Measurements from ENCODE around the gene ZDHHC14.

- TF ChIP-seq CTCF (IDR thresholded peaks at IDR 0.05): no peak
- TF ChIP-seq POLR2A (IDR thresholded peaks at IDR 0.05): no peak
- no peak for TF ChIP-seq POLR2AphosphoS5 (IDR thresholded peaks at IDR 0.05)
Measured at GRCh38 chr6:157579467-157580031, 198.6 kb downstream of the ZDHHC14 start.
